ENCODE measurements around the gene MYO16.

MYO16 gene

DNA sequence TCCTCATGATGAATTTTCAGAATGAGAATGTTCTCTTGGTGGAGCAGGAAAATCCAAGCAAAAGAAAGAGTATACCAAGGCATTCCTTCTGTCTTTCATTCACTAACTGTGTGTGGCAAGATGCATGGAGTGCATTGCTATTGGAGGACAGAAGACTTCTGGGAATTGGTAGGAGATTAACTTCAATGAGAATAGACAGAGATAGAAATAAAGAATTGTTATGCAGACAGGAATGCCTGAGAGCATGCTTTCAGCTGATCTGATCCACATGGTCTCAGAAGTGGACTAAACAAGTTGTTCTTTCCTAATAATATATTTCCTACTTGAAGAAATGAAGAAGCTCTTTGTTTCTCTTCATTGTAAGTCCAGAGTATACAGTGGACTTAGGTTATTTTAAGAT is 303.6 kb downstream of the MYO16 start:
- no peak for DNase-seq (ENCODE audit: low read depth)

GRCh38 chr13:108938155-108938554 is 308.7 kb downstream of the MYO16 start:
- no peak for DNase-seq (ENCODE audit: low read depth)

- DNase-seq (ENCODE audit: low read depth), result no peak
Observed at GRCh38 chr13:108940121-108940520, 310.7 kb downstream of the MYO16 start.

DNA sequence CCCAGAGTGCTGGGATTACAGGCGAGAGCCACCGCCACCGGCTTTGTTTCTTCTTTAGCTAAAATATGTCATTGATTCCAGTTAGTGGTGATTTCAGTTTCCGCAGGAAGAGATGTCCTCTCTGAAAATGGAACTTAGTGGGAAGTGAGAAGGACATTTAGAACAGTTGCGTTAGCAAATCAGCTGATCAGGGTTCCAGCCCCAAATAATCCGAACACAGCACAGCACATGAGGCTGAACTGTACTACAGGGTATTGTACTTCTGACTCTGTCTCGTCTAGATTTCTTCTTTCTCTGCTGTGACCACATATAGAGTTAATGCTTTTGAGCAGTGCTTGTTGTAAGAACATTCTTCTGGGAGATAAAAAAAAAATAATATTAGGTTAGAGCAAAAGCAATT is 314.4 kb downstream of the MYO16 start:
- DNase-seq (ENCODE audit: low read depth), result no peak

- DNase-seq (ENCODE audit: low read depth), result no peak
Observed at GRCh38 chr13:108944760-108945159, 315.3 kb downstream of the MYO16 start.

DNA sequence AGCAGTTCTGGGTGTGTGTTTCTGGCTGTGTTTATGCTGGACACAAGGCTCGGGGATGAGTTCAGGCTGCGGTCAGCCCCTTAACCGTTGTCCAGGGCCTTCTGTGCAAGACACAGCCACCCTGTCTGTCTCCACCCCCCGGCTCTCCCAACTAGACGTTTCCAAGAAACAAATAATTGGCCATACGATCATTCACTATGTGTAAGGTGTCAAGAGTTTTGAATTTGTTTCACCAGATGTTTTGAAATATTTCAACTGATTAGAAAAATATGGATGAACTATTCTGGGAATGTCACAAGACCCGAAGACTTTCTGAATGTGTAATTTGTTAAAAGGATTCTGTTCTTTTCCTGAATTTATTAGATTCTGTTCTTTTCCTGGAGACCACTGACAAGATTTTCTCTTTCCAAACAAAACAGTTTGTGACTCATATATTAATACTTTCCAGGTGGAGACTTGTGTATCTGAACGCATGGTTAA is 318.2 kb downstream of the MYO16 start:
- no peak for DNase-seq (ENCODE audit: low read depth)

DNA sequence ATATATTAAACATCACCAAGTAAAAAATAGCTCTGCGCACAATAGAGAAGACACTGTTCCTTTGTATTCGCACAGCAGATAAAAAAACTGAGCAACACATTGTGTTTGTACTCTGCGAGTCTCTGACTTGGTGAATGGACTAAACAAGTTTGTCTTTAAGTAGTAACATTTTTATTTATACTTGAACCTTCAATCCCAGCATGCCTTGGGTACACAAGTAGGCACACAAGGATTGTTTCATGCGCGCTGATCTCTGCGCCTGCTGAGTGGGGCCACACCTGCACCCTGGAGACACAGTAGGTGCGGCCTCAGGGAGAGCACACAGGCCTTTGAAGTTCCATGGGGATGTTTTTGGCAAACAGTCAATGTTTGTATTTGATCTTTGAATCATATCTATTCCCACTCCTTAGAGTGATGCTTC is 318.9 kb downstream of the MYO16 start:
- no peak for DNase-seq (ENCODE audit: low read depth)

DNA sequence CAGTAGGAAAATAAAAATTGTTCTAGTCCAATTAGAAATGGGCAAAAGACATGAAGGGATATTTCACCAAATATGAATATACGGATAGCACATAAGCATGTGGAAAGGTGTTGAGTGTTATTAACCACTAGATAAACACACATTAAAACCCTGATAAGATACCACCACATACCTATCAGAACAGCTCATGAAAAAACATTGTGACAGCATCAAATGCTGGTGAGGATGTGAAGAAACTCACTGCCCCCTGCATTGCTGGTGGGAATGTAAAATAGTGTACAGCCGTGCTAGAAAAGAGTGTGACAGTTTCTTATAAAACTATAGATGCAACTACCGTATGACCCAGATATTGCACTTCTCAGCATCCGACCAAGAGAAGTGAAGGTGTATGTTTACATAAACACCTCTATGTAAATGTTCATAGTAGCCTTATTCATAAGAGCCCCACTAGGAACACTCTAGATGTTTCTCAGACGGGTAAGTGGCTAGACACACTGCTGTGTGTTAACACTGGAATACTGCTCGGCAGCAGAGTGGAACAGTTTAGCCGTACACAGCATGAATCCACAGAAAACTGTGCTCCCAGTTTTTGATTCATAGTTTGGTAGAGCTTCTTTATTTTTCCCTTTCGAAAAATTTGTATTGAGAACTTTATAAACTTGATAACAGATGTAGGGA is 321.1 kb downstream of the MYO16 start:
- no peak for DNase-seq (ENCODE audit: low read depth)

DNA sequence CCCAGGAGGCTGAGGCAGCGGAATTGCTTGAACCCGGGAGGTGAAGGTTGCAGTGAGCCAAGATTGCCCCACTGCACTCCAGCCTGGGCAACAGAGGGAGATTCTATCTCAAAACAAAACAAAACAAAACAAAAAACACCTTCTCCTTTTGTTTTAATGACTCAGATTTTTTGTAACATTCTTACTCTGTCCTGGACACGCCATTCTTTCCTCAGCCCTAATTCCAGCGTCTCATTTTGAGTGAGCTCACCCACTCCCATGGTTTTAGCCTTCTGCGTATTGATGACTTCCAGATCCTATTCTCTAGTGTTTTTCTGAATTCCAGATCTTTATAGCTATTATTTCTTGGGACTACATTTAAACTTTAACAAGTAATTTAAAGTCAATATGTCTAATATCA is 326.3 kb downstream of the MYO16 start:
- DNase-seq (ENCODE audit: low read depth), result no peak

- no peak for DNase-seq (ENCODE audit: low read depth)
Observed at GRCh38 chr13:108957369-108958012, 328.1 kb downstream of the MYO16 start.

DNA sequence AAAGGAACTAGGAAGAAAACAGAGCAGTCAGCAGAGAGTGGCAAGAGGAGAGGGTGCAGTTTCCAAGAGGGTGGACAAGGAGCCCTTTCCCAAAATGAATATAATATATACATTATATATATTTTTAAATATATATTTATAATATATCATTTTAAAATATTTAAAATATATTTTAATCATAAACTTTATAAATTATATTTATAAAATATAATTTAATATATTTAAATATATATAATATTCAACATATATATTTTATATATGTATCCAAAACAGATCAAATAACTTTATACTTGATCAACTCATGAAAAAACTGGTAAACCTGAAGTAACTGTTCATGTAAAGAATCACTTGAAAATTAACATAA is 328.6 kb downstream of the MYO16 start:
- DNase-seq (ENCODE audit: low read depth), result no peak

DNA sequence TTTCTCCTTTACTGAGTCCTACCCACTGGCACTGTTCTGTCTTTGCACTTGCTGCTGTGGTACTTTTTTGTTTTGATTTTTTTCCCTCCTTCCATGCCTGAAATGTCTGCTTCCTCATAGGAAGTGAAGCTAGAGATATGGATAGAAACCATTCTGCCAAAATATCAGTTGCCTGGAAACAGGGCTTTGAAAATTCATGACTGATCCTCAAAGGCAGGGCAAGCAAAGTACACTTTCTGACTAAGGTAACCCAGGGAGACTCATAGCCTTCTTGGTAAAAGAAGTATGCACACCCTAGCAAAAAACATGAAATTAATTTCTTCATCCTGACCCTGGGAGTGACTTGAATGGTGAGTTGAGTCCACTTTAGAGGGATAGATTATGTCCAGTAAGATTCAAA is 329.8 kb downstream of the MYO16 start:
- no peak for DNase-seq (ENCODE audit: low read depth)

DNA sequence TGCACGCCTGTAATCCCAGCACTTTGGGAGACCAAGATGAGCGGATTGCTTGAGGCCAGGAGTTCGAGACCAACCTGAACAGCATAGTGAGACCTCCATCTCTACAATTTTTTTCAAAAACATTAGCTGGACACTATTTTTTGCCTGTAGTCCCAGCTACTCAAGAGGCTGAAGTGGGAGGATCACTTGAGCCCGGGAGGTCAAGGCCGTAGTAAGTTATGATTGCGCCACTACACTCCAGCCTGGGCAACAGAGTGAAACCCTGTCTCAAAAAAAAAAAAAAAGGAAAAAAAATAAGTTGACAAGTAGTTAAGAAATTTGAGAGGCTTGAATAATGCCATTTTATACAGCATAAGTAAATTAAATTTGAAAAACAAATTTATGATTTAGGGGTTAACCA is 330.6 kb downstream of the MYO16 start:
- DNase-seq (ENCODE audit: low read depth), result no peak

GRCh38 chr13:108961542-108962125 is 332.2 kb downstream of the MYO16 start:
- DNase-seq (ENCODE audit: low read depth), result no peak

DNA sequence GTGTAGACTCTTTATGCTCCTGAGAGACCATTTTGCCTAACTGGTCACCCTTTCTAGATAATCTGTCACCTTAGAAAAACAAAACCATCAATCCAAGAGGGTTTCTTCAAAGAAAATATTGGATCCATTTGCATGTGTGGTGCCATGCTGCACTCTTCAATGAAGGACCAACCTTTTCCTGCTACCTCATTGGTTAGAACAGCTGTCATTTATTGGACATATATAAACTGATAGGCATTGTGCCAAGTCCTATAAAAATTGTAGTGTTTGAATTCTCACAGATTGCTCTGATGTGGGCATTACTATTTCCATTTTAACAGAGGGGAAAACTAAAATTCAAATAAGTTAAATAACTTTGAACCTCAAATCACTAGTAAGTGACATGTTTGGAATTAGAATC is 333.2 kb downstream of the MYO16 start:
- DNase-seq (ENCODE audit: low read depth), result no peak

DNA sequence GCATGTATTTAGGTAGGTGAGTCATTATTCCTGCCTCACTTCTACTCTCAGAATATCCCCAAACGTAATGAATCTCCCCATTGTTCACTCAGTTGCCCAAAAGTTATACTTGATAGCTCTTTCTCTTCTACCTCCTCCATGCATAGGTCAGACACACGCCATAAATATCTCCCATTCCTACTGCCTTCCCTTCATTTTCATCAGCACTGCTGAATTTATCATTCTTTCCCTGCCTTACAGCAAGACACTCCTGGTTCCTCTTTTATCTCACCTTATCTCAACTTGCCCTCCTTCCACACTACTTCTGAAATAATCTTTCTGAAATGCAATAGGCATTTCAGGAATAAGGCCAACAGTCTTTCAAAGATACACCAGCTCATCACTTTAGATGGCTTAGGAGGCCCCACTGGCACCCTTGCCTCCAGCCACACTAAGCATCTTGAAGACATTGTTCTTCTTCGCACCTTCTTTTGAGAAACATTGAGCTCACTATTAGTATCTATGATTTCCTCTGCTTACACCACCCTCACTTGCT is 333.9 kb downstream of the MYO16 start:
- DNase-seq (ENCODE audit: low read depth), result no peak

DNA sequence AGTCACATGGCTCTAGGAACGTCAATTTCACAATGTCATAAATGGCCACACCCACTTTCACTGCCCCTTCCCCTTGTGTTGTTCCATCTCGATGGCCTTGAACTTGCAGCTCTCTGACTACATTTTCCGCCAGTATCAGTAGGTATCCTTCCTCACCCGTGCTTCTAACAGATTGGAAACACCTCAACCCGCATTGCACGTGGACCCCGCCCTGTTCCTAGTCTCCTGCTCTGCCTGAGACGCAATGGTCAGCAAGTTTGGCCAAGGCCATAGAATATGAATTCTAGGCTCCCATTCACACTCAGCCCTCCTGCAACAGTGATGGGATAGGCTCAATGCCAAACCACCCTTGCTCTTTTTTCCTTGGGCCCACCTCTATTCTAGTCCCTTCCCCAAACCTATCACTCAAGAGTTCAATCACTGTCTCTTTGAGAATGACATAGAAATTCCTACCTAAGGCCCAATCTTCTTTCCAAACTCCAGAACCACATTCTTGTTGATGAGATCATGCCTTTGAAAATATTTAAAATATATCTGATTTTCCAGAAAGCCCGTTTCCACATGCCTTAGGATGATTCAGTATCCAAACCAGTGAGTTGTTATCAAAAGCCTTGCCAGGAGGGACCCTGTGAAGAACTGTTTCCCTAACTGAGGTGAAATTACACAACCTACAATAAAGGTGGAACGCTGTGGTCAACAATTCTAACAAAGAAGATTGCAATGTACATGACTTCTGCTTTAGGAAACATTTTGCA is 334.6 kb downstream of the MYO16 start:
- DNase-seq (ENCODE audit: low read depth), result no peak

- no peak for DNase-seq (ENCODE audit: low read depth)
Observed at GRCh38 chr13:108964606-108965005, 335.2 kb downstream of the MYO16 start.

GRCh38 chr13:108967371-108967770 is 338.0 kb downstream of the MYO16 start:
- DNase-seq (ENCODE audit: low read depth), result no peak

GRCh38 chr13:108968566-108968965 is 339.2 kb downstream of the MYO16 start:
- DNase-seq (ENCODE audit: low read depth), result no peak

DNA sequence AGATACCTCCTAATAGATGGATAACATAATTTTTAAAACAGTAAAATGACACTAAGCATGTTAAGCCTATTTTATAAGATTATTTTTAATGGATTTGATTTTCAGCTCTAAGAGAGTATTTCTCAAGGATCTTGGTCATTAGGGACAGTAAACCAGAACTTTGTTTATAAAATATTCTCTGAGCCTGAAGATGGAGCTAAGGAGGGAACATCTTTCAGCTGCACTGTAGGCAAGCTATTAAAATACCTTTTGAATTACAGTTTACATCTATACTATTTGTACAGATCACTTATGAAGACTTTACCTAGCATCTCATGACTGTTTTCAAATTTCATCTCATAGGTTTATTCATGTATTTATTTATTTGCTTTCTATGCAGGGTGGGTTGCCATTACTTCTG is 345.3 kb downstream of the MYO16 start:
- no peak for DNase-seq (ENCODE audit: low read depth)

GRCh38 chr13:108980237-108980636 is 350.8 kb downstream of the MYO16 start:
- no peak for DNase-seq (ENCODE audit: low read depth)

GRCh38 chr13:108981407-108981806 is 352.0 kb downstream of the MYO16 start:
- DNase-seq (ENCODE audit: low read depth), result no peak

Data from stimulated activated CD8-positive, alpha-beta memory T cell treated with anti-CD3 and anti-CD28 coated beads, Interleukin-4, amount 100 ng/mL, for 24 hours (primary cell).